ENCODE data around the gene NHEJ1. TPM values are rescaled to one million over a fixed set of nuclear protein-coding genes. Genes with fewer than 3 reads are reported as not detected.

Gene NHEJ1
- total RNA-seq, 2 experiments from 2014 or later = 12.7 to 14.3 TPM

GRCh38 chr2:219078126-219078525 lies 82.5 kb downstream of the NHEJ1 start:
- intact Hi-C loops (cut with micrococcal nuclease; ENCODE audit: unreplicated experiment) = no loop called here
- no peak overlapping the region for H3K4me2 ChIP-seq (ENCODE audit: low read length)
- H2AFZ ChIP-seq (ENCODE audit: low read length) = no peak overlapping the region
- CTCF ChIA-PET (ENCODE audit: unreplicated experiment) = no interaction called here
- no peaks in the 10 kb centered on the region for H3K9me3 ChIP-seq (ENCODE audit: low read length)
- DNase-seq (ENCODE audit: low spot score) = no peak
- H3K36me3 ChIP-seq (ENCODE audit: insufficient read depth, low read length) = peaks cover 7% of the 10 kb centered on the region; the same call in 1 of the 2 replicates
- BruUV-seq (replicated peaks) = no TSS peak
- no peaks in the 10 kb centered on the region for H4K20me1 ChIP-seq (ENCODE audit: insufficient read depth, low read length)
- no peak overlapping the region for H3K27ac ChIP-seq (ENCODE audit: low read depth, low read length, poor library complexity, severe bottlenecking)
- no peaks in the 10 kb centered on the region for H3K79me2 ChIP-seq (ENCODE audit: insufficient read depth, low read depth, low read length)
- POLR2A ChIA-PET = no interaction called here
- no peak overlapping the region for H3K4me3 ChIP-seq (ENCODE audit: low read depth, low read length, poor library complexity, severe bottlenecking)
- TF ChIP-seq, protein P1, sequence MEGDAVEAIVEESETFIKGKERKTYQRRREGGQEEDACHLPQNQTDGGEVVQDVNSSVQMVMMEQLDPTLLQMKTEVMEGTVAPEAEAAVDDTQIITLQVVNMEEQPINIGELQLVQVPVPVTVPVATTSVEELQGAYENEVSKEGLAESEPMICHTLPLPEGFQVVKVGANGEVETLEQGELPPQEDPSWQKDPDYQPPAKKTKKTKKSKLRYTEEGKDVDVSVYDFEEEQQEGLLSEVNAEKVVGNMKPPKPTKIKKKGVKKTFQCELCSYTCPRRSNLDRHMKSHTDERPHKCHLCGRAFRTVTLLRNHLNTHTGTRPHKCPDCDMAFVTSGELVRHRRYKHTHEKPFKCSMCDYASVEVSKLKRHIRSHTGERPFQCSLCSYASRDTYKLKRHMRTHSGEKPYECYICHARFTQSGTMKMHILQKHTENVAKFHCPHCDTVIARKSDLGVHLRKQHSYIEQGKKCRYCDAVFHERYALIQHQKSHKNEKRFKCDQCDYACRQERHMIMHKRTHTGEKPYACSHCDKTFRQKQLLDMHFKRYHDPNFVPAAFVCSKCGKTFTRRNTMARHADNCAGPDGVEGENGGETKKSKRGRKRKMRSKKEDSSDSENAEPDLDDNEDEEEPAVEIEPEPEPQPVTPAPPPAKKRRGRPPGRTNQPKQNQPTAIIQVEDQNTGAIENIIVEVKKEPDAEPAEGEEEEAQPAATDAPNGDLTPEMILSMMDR (conservative IDR thresholded peaks at IDR 0.05; ENCODE audit: low read length) = peak; percentile 47
- TF ChIP-seq EZH2phosphoT487 (IDR thresholded peaks at IDR 0.05; ENCODE audit: borderline replicate concordance, low read depth, low read length) = no peak
- H3K9me2 ChIP-seq (ENCODE audit: insufficient read depth, low read length) = no peaks in the 10 kb centered on the region
- H3K4me1 ChIP-seq (ENCODE audit: insufficient read depth, low read length, poor library complexity, severe bottlenecking) = peaks cover 7% of the 10 kb centered on the region

GRCh38 chr2:219076253-219076652 lies 84.4 kb downstream of the NHEJ1 start:
- Histone ChIP-seq H3K27ac (ENCODE audit: low read depth, low read length, poor library complexity, severe bottlenecking) (no peak overlapping the region), H3K4me2 (ENCODE audit: low read length) (no peak overlapping the region), H3K79me2 (ENCODE audit: insufficient read depth, low read depth, low read length) (no peaks in the 10 kb centered on the region), H3K36me3 (ENCODE audit: insufficient read depth, low read length) (peaks cover 7% of the 10 kb centered on the region; the same call in 1 of the 2 replicates), H3K9me2 (ENCODE audit: insufficient read depth, low read length) (no peaks in the 10 kb centered on the region), H2AFZ (ENCODE audit: low read length) (no peak overlapping the region), H4K20me1 (ENCODE audit: insufficient read depth, low read length) (no peaks in the 10 kb centered on the region), H3K4me3 (ENCODE audit: low read depth, low read length, poor library complexity, severe bottlenecking) (no peak overlapping the region), H3K4me1 (ENCODE audit: insufficient read depth, low read length, poor library complexity, severe bottlenecking) (peaks cover 1% of the 10 kb centered on the region), H3K9me3 (ENCODE audit: low read length) (no peaks in the 10 kb centered on the region)
- TF ChIP-seq, protein P1 (conservative IDR thresholded peaks at IDR 0.05; ENCODE audit: low read length) = no peak
- no peak for TF ChIP-seq EZH2phosphoT487 (IDR thresholded peaks at IDR 0.05; ENCODE audit: borderline replicate concordance, low read depth, low read length)
- BruUV-seq (replicated peaks) = no TSS peak
- intact Hi-C loops (cut with micrococcal nuclease; ENCODE audit: unreplicated experiment) = no loop called here
- CTCF ChIA-PET (ENCODE audit: unreplicated experiment) = interaction anchor here (0.6 to 1.1 kb wide), 3 partner anchors 28 to 47 kb away, joined by 3 read pairs; no protein-coding TSS in a partner anchor
- DNase-seq (ENCODE audit: low spot score) = no peak
- POLR2A ChIA-PET = interaction anchor here (0.7 to 0.8 kb wide), 2 partner anchors 9 to 128 kb away, joined by 6 read pairs; no protein-coding TSS in a partner anchor

DNA sequence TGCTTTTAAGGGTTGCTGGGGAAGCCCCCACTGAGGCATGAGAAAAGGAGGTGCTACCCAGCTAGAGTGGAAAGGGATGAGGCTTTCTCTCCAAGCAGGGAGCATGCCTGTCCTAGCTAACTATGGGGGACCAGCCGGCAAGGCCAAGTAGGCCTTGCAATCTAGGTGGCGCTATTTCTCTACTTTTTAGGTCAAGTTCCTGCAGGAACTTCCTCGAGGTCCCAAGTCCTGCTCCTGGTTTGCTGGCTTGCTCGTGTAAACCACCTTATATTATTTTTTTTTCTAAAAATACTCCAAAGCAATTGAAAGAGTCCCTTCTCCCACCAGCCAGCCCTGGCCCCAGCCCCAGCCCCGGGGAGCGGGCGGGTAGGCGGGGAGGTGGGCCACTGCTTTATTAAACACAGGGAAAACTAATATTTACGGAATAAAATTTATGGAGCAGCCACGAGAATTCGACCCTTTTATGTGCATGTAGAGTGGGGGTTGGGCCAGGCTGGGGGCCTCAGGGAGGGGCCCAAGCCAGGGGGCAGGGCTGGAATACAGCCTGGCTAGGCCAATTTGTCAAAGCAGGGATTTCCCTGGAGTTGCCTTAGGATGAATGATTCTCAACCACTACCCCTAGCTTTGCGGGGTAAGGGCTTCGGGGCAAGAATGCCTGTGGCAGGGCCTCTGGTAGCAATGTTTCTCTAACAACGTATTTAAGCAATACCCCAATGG lies 87.0 kb downstream of the NHEJ1 start:
- Histone ChIP-seq H3K4me1 (ENCODE audit: insufficient read depth, low read length, poor library complexity, severe bottlenecking) (no peaks in the 10 kb centered on the region), H3K4me3 (ENCODE audit: low read depth, low read length, poor library complexity, severe bottlenecking) (no peak overlapping the region), H3K9me3 (ENCODE audit: low read length) (no peaks in the 10 kb centered on the region), H3K4me2 (ENCODE audit: low read length) (no peak overlapping the region), H4K20me1 (ENCODE audit: insufficient read depth, low read length) (no peaks in the 10 kb centered on the region), H3K27ac (ENCODE audit: low read depth, low read length, poor library complexity, severe bottlenecking) (no peak overlapping the region), H3K9me2 (ENCODE audit: insufficient read depth, low read length) (no peaks in the 10 kb centered on the region), H3K36me3 (ENCODE audit: insufficient read depth, low read length) (peaks cover 7% of the 10 kb centered on the region; the same call in 1 of the 2 replicates), H2AFZ (ENCODE audit: low read length) (no peak overlapping the region), H3K79me2 (ENCODE audit: insufficient read depth, low read depth, low read length) (no peaks in the 10 kb centered on the region)
- ChIA-PET POLR2A (interaction anchor here (1.6 kb wide), 1 partner anchor 79 kb away, joined by 5 read pairs; no protein-coding TSS in a partner anchor), CTCF (ENCODE audit: unreplicated experiment) (interaction anchor here (0.9 to 1.1 kb wide), 3 partner anchors 27 to 84 kb away, joined by 3 read pairs; no protein-coding TSS in a partner anchor)
- intact Hi-C loops (cut with micrococcal nuclease; ENCODE audit: unreplicated experiment) = loop anchor here (1.0 to 5.0 kb wide), 2 partner anchors 34 to 46 kb away; no protein-coding TSS in a partner anchor
- TF ChIP-seq, protein P1 (conservative IDR thresholded peaks at IDR 0.05; ENCODE audit: low read length) = peak; percentile 81
- no peak for TF ChIP-seq EZH2phosphoT487 (IDR thresholded peaks at IDR 0.05; ENCODE audit: borderline replicate concordance, low read depth, low read length)
- peak; percentile 64 for DNase-seq (ENCODE audit: low spot score)
- no TSS peak for BruUV-seq (replicated peaks)
